ENCODE measurements around the gene SLC5A7.

SLC5A7 gene

GRCh38 chr2:107986278-107987217 lies at the start of gene SLC5A7:
TSS of gene SLC5A7 (plus strand) at chr2:107986524. CDS start at chr2:107988156, 1,632 bp downstream.
- DNase-seq (ENCODE audit: low read depth in 2 of 2), result no peak

GRCh38 chr2:107961395-107961794 lies 24.9 kb upstream of the SLC5A7 start:
- no peak for DNase-seq (ENCODE audit: low read depth in 2 of 2)

- no peak for DNase-seq (ENCODE audit: low read depth in 2 of 2)
These were observed 22.1 kb upstream of the SLC5A7 start for GRCh38 chr2:107964185-107964584.

GRCh38 chr2:107984707-107985106 lies 1.6 kb upstream of the SLC5A7 start:
- no peak for DNase-seq (ENCODE audit: low read depth in 2 of 2)

- no peak for DNase-seq (ENCODE audit: low read depth in 2 of 2)
These were observed 1.8 kb downstream of the SLC5A7 start for GRCh38 chr2:107988108-107988507.

- DNase-seq (ENCODE audit: low read depth in 2 of 2), result no peak
These were observed 3.1 kb downstream of the SLC5A7 start for GRCh38 chr2:107989445-107989844.

GRCh38 chr2:107990718-107991117 lies 4.4 kb downstream of the SLC5A7 start:
- DNase-seq (ENCODE audit: low read depth in 2 of 2), result no peak

- no peak for DNase-seq (ENCODE audit: low read depth in 2 of 2)
These were observed 5.7 kb downstream of the SLC5A7 start for GRCh38 chr2:107992069-107992468.

- DNase-seq (ENCODE audit: low read depth in 2 of 2), result no peak
These were observed 12.8 kb downstream of the SLC5A7 start for GRCh38 chr2:107999158-107999557.

GRCh38 chr2:108010912-108011591 lies 24.7 kb downstream of the SLC5A7 start:
- DNase-seq (ENCODE audit: low read depth in 2 of 2), result no peak

- no peak for DNase-seq (ENCODE audit: low read depth in 2 of 2)
These were observed 27.0 kb downstream of the SLC5A7 start for GRCh38 chr2:108013305-108013704.

- no peak for DNase-seq (ENCODE audit: low read depth in 2 of 2)
These were observed 36.3 kb downstream of the SLC5A7 start for GRCh38 chr2:108022628-108023027.

GRCh38 chr2:108023776-108024175 lies 37.5 kb downstream of the SLC5A7 start:
- DNase-seq (ENCODE audit: low read depth in 2 of 2), result no peak

GRCh38 chr2:108026092-108026794 lies 39.9 kb downstream of the SLC5A7 start:
- no peak for DNase-seq (ENCODE audit: low read depth in 2 of 2)

- no peak for DNase-seq (ENCODE audit: low read depth in 2 of 2)
These were observed 43.2 kb downstream of the SLC5A7 start for GRCh38 chr2:108029496-108029895.

- DNase-seq (ENCODE audit: low read depth in 2 of 2), result no peak
These were observed 43.6 kb downstream of the SLC5A7 start for GRCh38 chr2:108029912-108030311.

- no peak for DNase-seq (ENCODE audit: low read depth in 2 of 2)
These were observed 45.2 kb downstream of the SLC5A7 start for GRCh38 chr2:108031471-108031941.

GRCh38 chr2:108034843-108035242 lies 48.5 kb downstream of the SLC5A7 start:
- DNase-seq (ENCODE audit: low read depth in 2 of 2), result no peak

GRCh38 chr2:108048752-108049151 lies 62.4 kb downstream of the SLC5A7 start:
- no peak for DNase-seq (ENCODE audit: low read depth in 2 of 2)

- no peak for DNase-seq (ENCODE audit: low read depth in 2 of 2)
These were observed 72.3 kb downstream of the SLC5A7 start for GRCh38 chr2:108058576-108059137.

- no peak for DNase-seq (ENCODE audit: low read depth in 2 of 2)
These were observed 75.2 kb downstream of the SLC5A7 start for GRCh38 chr2:108061439-108062042.
